GM19452 (cell line): ENCODE data around the gene RAP1GDS1.
A peak's percentile ranks its signal among the peaks of the same experiment; 100 is the strongest.
"Not testable (repeated sequence)": the region's sequence is repeated elsewhere in the genome, so short reads cannot be mapped to it uniquely, and the experiment has no call there.

Experiments used
- ATAC-seq: cut with Tn5 transposase; IDR thresholded peaks from one replicate; pipeline ENCODE4 v1.9.1; 2021; ENCODE audit not compliant: unreplicated experiment

RAP1GDS1 gene

GRCh38 chr4:98423009-98423408 is 161.8 kb downstream of the RAP1GDS1 start:
- no peak for ATAC-seq

GRCh38 chr4:98430708-98431403 is 169.7 kb downstream of the RAP1GDS1 start:
- no peak for ATAC-seq

- no peak for ATAC-seq
Measured at GRCh38 chr4:98433691-98434090, 172.5 kb downstream of the RAP1GDS1 start.

GRCh38 chr4:98434816-98435215 is 173.6 kb downstream of the RAP1GDS1 start:
- no peak for ATAC-seq

GRCh38 chr4:98444371-98444770 is 183.2 kb downstream of the RAP1GDS1 start:
- ATAC-seq = no peak

GRCh38 chr4:98446499-98447375 is 185.6 kb downstream of the RAP1GDS1 start:
- peak; percentile 69 for ATAC-seq

GRCh38 chr4:98447648-98448047 is 186.5 kb downstream of the RAP1GDS1 start:
- no peak for ATAC-seq

GRCh38 chr4:98448908-98449307 is 187.7 kb downstream of the RAP1GDS1 start:
- ATAC-seq = peak; percentile 26

GRCh38 chr4:98452091-98452490 is 190.9 kb downstream of the RAP1GDS1 start:
- ATAC-seq = no peak

GRCh38 chr4:98457422-98457821 is 196.2 kb downstream of the RAP1GDS1 start:
- ATAC-seq = not testable (repeated sequence)

- not testable (repeated sequence) for ATAC-seq
Measured at GRCh38 chr4:98461121-98461865, 200.1 kb downstream of the RAP1GDS1 start.

- ATAC-seq = no peak
Measured at GRCh38 chr4:98462487-98462886, 201.3 kb downstream of the RAP1GDS1 start.

- peak; percentile 14 for ATAC-seq
Measured at GRCh38 chr4:98466868-98467599, 205.8 kb downstream of the RAP1GDS1 start.

- peak; percentile 93 for ATAC-seq
Measured at GRCh38 chr4:98467627-98468072, 206.5 kb downstream of the RAP1GDS1 start.

GRCh38 chr4:98468709-98469108 is 207.5 kb downstream of the RAP1GDS1 start:
- no peak for ATAC-seq

GRCh38 chr4:98469771-98470170 is 208.6 kb downstream of the RAP1GDS1 start:
- ATAC-seq = no peak

- no peak for ATAC-seq
Measured at GRCh38 chr4:98470366-98470765, 209.2 kb downstream of the RAP1GDS1 start.

GRCh38 chr4:98470831-98471230 is 209.6 kb downstream of the RAP1GDS1 start:
- no peak for ATAC-seq

GRCh38 chr4:98473046-98473445 is 211.9 kb downstream of the RAP1GDS1 start:
- ATAC-seq = no peak

- ATAC-seq = no peak
Measured at GRCh38 chr4:98474408-98474844, 213.2 kb downstream of the RAP1GDS1 start.

GRCh38 chr4:98476891-98477290 is 215.7 kb downstream of the RAP1GDS1 start:
- no peak for ATAC-seq
